HG03575 (cell line): ENCODE measurements around the gene B3GALT6.

Experiments used
- ATAC-seq: cut with Tn5 transposase; IDR thresholded peaks from one replicate; pipeline ENCODE4 v1.9.1; 2021; ENCODE audit not compliant: unreplicated experiment, insufficient number of reproducible peaks, low FRiP score; ENCODE audit errors: extremely low read depth

Gene B3GALT6

DNA sequence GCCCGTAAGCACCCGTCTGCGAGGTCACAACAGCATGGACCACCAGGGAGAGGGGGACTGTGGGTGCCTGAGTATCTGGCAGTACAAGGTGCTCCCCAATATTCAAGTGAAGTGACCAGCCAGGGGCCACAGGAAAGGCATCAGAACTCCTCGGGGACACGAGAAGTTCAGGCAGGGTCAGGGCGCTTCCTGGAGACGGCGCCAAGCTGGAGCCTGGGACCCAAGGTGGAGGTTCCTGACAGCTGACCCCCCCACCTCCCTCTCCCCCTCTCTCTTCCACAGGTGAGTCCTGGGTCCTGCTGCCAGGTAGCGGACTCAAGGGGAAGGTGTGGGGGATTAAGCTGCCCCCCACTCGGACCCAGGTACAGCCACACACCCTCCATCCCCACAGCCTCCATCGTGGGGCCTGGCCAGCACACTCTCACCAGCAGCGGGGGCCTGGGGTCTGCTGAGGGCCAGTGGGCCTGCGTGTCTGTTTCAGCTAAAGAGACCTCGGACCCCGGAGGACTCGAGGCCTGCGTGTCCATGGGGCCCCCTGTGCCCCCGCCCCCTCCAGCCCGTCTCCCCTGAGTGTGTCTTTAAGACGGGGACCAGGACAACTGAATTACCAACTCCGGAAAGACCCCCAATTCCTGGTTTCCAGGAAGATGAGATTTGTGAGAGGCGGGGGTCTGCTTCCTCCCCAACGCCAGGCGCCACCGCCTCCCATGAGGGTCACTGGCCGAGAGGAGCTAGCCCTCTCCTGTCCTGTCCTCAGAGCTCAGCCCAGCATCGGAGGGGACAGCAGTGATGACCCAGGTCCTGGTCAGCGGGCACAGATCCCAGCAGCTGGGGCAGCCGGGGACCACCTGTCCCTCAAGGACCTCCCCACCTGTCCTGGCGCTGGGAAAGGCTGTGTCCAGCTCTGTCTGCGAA, 31.8 kb upstream of the B3GALT6 start:
- no peak for ATAC-seq

- no peak for ATAC-seq
Measured at GRCh38 chr1:1200876-1201810, 30.9 kb upstream of the B3GALT6 start.

GRCh38 chr1:1202831-1203560, 29.0 kb upstream of the B3GALT6 start:
- ATAC-seq = no peak

GRCh38 chr1:1203561-1204424, 28.2 kb upstream of the B3GALT6 start:
- ATAC-seq = no peak

GRCh38 chr1:1204425-1204920, 27.6 kb upstream of the B3GALT6 start:
- ATAC-seq = no peak

GRCh38 chr1:1204998-1205768, 26.9 kb upstream of the B3GALT6 start:
- no peak for ATAC-seq

DNA sequence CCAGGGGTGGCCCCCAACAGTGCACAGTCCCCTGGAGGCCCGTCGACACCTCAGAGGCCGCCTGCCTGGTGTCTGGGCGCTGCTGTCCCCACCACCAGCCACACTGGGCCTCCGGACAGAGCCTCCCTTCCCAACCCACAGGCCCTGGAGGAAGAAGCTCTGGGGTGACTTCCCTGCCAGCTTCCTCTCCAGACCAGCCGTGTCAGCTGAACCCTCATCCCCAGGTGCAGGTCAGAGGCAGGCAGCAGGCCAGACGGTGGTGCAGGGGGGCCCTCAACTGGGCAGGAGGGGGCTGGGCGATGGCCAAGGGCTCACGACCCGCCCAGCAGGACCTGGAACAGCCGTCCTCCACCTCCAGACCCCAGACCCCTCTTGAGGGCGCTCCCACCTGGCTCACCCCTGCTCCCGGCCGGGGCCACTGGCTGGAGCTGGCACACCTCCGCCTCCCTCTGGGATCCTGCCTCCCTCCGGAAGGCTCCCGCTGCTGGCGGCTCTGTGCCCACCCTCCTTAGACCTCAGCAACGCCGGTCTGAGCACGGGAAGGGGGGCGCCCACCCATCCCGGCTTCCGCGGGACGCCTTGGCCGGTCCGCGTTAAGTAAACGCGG, 26.2 kb upstream of the B3GALT6 start:
- no peak for ATAC-seq

- ATAC-seq = no peak
Measured at GRCh38 chr1:1206376-1206965, 25.6 kb upstream of the B3GALT6 start, which contains the start of gene TNFRSF18. Gene TNFRSF18 (minus strand): TSS chr1:1206592. CDS start chr1:1206571, 21 bp downstream.

DNA sequence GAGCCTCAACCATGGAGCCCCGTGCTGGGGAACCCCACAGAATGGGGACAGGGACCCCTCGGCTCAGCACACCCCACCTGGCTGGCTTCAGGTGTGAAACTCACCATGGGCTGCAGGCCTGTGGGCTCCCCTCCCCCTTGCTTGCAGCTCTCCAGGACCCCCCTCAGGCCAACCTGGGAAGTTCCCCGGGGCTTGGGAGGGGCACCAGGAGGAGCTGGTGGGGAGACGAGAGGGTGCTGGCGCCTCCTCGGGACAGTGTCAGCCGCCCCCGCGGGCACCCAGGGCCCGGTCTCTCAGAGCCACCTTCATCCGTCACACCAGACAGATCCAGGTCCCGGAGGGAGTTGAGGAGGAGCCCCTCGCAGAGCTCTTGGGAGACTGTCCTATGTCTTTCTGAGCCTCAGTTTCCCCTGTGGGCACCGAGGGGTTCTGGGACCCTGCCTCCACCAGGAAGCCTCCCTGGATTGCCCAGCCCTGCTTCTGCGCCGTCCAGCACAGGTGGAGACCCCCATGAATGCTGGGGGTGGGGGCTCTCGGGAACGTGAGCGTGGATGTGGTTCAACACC, 25.0 kb upstream of the B3GALT6 start:
- no peak for ATAC-seq

GRCh38 chr1:1207571-1207892, 24.5 kb upstream of the B3GALT6 start:
- no peak for ATAC-seq

GRCh38 chr1:1208713-1209433, 23.2 kb upstream of the B3GALT6 start:
- no peak for ATAC-seq

- ATAC-seq = no peak
Measured at GRCh38 chr1:1210726-1211540, 21.1 kb upstream of the B3GALT6 start.

GRCh38 chr1:1211541-1212441, 20.2 kb upstream of the B3GALT6 start:
- no peak for ATAC-seq

GRCh38 chr1:1212780-1213344, 19.2 kb upstream of the B3GALT6 start:
- ATAC-seq = no peak
